ENCODE data around the gene NAA15. TPM values are rescaled to one million over a fixed set of nuclear protein-coding genes. Genes with fewer than 3 reads are reported as not detected.
"Not testable (repeated sequence)": the region's sequence is repeated elsewhere in the genome, so short reads cannot be mapped to it uniquely, and the experiment has no call there.

The NAA15 gene
- polyA plus RNA-seq, 3 donors, result 32.3 to 32.9 (median 32.5) TPM

DNA sequence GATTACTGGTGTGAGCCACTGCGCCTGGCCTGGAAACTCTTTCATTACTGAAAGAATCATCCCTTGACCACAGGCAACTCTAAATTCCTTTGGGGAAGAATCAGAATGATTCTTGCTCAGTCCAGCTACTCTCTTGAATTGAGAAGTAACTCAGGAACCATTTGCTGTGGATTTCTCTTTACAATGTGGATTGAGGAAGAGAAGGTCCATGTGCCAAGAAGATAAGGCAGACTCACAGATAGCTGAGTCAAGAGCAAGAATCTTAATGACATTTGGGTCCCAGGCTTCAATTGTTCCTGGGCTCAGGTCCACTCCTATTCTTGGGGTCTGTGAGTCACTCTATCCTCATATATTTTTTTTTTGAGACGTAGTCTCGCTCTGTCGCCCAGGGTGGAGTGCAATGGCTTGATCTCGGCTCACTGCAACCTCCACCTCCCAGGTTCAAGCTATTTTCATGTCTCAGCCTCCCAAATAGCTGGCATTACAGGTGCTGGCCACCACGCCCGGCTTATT is 15.1 kb upstream of the NAA15 start:
- DNase-seq, result no peak

DNA sequence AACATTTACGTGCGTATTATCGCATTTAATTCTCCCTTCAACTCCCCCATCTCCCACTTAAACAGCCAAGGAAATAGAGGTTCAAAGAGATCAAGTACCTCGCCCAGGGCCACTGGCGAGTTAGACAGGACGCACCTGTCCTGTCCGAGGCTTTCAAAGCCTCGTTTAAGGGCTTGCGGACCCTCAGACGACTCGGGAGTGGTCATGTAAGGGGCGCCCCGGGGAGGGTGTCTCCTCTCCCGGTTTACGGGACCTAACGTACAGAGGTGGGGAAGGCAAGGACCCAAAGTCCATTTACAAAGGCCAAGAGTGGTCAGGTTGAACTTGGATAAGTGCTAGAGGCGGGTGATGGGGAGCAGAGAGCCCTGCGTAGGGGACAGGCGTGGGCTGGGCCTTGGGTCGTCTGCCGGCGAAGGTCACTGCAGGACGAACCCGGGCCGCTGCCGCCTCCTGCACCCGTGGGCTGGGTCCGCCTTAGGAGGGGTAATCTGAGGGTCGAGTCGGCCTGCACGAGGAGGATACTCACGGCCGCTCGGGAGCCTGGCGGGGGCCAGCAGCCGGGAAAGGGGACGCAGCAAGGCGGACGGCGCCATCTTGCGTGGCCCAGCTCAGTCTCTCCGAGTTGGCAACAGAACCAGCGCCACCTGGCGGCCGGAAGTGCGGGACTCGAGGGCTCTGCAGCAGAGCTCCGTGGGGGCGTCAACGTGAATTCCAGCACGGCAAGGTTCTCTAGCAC is 5.9 kb upstream of the NAA15 start:
- DNase-seq, result peak; percentile 94

DNA sequence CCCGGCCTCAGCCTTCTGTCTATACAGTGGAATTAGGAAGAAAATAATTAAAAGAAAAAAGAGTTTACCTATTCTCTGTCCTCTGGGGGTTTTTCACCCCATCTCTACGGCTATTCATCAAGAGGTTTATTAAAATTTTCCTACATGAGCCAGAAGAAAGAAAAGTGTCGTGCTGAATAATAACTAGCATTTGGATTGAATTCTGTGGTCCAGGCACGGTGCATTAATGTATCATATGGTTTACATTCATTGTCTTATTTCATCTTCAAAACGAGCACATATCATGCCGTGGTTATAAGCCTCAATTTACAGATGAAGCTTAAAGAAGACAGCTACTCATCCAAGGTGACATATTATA is 5.4 kb upstream of the NAA15 start:
- DNase-seq, result no peak

DNA sequence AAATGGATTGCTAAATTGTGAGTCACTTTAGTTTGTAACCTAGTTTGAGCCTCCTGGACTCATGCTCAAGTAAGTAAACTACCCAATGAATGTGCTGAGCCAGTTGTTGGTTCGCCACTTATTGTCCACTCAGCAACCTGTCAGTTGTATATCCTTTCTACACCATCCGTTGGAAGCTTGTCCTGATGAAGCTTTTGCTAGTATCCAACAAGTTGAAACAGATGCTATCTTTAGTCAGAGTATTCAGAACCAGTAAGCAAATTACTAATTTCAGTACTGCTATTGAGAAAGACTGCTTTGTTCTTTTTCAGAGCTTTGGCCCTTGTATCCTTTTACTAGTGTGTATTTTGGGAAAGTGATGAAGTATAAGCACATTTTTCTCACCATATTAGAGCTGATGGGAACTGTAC is 4.3 kb upstream of the NAA15 start:
- DNase-seq, result no peak

DNA sequence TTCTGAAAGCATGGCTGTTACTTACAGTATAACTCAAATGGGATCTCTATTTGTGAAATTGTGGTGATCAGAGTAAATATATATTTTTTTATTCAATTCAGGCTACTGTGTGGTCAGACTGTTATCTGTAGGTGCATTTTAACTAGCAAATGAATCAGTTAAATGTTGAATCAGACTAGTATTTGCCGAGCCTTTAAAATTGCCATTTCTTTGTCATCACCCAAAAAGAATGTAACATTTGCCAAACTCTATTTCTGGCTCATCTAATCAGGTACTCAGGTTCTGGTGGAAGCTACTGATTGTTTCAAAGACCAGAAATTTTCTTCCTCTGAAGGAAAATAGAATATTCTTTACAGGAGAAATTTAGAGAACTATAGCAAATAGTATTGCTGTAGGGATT is 1.8 kb upstream of the NAA15 start:
- DNase-seq, result no peak

DNA sequence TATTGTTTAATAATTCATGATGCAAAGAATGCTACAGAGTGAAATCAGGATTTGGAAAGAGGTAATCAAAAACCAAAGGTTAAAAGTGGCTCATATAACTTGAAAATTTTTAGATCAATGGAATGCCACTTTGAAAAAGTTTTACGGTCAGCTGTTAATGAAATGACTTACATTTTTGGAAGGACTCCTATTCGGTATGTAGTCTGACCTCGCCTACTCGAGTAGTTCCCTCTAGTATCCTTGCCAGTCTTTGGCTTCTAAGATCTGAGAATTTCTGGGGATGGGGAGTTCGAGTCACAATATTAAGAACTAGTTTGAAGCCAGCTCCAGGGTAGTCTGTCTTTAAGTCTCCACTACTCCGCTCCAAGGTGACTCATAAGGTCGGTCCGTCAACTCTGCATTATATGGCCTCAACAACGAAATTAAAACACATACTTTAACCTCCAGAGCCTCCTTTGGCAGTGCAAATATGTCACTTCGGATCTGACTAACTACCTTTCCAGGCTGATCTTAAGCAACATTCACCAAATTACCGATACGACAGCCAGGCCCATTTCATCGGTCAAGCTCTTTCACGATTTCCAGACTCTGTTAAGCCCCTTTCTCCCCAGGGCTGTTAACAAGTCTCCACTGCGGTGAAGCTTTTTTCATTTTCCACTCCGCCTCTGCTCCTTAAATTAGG is 733 bp upstream of the NAA15 start:
- peak; percentile 19 for DNase-seq

DNA sequence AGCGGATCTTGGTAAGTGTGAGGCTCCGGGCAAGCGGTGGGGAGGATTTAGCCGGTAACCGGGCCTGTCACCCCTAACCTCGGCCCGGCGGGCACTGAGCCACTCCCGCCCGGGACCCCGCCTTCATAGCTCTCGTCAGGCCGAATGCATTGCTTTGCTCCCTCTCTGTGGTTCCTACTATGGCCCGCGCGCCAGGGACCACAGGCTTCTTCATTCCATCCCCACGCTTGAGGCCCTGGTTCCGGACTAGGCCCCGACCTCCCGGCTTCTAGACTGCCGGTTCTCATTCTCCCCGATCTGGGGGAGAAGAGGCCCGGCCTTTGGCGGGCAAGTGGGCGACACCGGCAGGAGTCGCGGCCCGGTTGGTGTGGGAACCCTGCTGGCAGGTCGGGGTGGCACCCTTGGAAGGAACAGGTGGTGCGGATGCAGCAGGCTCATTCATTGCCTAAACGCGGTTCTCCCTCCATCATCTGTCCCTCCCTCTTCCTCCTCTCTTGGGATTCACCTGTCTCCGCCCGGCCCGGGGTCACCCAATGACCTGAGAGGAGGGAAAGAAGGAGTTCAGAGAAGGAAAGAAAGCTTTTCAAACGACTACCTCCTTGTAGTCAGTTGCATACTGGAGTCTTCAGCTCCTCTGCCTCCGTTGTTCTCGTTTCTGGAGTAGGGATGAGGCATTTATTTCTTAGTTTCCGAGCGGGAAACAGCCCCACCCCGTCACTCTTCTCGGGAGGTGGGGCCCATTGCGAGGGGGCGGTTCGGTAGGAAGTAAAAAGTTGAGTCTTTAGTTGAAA is 711 bp downstream of the NAA15 start, which contains the start of gene NDUFC1:
Gene NDUFC1 (minus strand): TSS at position 657 of the 791 bp plus-strand sequence. CDS start 6,679 bp downstream, outside the sequence.
- peak; percentile 49 for DNase-seq

DNA sequence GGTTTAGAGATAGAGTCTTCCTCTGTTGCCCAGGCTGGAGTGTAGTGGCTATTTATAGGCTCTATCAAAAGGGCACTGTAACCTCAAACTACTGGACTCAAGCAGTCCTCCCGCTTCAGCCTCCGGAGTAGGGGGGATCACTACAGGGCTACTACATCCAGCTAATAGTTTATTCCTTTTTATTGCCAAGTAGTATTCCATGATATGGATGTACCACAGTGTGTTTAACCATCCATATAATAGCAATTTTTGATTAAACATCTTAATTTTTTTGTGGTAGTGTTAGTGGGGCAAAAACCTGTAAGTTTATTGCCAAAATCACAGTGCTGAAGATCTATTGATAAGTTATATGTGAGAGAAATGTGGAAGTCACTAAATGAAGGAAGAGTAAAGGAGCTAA is 3.6 kb downstream of the NAA15 start:
- DNase-seq, result no peak

DNA sequence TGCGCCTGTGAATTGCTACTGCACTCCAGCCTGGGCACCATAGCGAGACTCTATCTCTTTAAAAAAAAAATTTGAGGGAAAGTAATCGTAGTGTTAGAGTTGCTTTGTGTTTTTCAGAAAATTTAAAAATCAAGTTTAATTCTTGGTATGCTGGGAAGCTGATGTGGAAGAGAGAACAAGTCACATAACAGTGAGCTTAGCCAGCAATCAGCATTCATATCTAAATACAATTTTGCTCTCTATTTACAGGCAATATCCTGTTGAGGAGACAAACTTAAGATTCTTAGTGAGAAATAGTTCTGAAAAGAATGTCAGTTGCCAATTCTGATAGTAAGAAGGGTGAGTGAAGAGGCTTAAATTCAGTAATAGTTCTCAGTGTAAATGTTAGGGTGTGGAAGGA is 10.6 kb downstream of the NAA15 start:
- DNase-seq, result no peak

DNA sequence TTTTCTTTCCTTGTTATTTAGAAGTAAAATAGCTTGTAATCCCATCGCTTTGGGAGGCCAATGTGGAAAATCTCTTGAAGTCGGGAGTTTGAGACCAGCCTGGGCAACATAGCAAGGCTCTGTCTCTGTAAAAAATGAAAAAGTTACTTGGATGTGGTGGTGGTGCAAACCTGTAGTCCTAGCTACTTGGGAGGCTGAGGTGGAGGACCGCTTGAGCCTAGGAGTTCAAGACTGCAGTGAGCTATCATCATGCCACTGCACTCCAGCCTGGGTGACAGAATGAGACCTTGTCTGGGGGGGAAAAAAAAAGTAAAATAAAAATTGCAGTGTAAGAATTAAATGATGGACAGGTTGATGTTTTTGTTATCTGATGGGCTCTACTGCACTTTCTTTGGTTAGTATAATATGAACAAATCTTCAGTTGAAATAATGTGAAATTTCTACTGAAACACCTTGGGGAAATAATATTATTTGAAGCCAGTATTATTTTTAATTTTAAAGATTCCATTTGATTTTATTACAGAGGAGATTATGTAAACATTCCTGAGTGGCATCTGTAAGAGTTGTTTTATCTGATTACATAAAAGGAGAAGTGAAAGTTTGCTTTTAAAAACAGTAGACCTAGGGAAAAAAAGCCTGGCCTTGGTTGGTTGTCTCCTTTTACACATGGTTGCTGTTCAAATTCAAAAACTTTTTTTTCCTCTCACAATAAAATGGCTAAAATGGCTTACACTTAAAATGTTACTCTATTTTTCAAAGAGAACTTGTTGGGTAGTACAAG is 11.4 kb downstream of the NAA15 start:
- no peak for DNase-seq

DNA sequence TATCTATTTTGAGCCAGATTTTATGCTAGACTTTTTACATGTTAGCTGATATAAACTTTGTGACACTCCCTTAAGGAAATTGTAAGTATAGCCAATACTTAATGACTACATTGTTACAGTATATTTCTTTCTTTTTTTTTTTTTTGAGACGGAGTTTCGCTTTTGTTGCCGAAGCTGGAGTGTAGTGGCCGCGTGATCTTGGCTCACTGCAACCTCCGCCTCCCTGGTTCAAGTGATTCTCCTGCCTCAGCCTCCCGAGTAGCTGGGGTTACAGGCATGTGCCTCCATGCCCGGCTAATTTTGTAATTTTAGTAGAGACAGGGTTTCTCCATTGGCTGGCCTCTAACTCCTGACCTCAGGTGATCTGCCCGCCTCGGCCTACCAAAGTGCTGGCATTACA is 12.1 kb downstream of the NAA15 start:
- not testable (repeated sequence) for DNase-seq

DNA sequence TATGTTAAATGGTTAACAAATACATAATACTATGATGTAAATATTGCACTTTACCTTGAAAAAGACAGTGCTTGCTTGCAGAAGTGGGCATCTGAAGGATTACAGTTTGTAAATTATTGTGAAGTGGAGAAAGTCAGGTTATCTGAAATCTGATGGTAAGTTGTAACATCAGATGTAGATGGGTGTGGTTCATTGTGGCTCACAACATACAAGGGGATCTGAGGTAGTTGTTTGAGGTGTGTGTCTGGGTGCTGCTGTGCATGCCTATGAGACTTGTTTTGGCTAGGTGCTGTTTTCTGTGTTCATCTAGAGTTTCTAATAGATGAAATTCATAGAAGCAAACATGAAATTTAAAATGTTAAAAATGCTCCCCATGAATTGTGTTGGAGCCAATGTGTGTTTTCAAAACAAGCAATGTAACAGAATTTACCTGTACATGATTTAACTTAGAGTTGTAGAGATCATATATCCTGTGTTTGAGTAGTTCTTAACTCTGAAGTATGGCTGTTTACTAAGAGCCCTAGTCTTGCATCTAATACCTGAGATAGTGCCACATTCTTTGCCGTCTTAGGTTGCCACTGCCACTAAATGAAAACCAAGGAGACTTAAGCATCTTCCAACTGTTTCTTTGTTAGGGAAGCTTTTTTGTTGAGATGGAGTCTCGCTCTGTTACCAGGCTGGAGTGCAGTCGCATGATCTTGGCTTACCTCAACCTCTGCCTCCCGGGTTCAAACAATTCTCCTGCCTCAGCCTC is 12.9 kb downstream of the NAA15 start:
- no peak for DNase-seq

DNA sequence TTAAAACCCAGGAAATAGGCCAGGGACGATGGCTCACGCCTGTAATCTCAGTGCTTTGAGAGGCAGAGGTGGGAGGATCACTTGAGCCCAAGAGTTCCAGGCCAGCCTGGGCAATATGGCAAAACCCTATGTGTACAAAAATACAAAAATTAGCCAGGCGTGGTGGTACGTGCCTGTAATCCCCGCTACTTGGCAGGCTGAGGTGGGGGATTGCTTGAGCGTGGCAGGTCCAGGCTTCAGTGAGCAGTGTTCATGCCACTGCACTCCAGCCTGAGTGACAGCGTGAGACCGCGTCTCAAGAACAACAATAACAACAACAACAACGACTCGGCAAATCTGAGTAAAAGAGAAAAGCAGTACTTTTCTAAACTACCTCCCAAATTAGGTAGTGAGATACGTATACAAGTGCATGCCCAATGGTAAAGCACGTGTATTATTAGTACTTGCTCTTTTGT is 13.9 kb downstream of the NAA15 start:
- DNase-seq, result no peak

DNA sequence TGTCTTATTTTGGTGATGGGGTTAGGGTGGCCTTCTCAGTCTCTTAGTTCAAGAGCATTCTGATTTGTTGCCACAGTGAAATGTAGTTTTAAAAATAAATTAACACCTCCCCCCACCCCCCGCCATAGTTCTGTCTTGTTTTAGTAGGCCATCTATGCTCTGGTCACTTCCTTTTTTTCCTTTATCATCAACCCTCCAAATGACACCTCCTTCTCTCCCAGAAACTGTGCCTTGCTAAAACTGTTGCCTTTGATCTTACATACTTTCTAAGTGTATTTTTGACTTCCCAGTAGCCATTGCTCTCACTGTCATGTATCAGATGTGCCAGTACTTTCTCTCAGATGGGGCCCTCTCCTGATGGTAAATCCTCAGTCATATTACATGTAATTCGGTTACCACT is 15.4 kb downstream of the NAA15 start:
- DNase-seq, result no peak

DNA sequence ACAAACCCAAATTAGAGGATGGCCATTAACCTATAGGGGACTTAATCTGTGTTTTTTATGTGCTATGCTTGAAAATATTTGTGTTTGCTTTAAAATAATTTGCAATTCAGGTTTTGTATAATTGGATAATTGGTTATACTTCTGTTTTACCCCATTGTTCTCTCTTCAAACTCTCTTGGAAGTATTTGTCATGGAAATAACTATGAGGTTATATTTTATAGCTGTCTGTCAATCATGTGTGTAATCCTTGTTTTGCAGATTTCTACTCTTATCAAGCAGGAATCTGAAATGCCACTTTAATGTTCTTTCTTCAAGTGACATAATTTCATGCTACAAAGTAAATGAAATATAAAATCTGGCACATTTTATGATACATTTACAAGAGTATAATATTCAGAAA is 16.3 kb downstream of the NAA15 start:
- DNase-seq, result no peak

DNA sequence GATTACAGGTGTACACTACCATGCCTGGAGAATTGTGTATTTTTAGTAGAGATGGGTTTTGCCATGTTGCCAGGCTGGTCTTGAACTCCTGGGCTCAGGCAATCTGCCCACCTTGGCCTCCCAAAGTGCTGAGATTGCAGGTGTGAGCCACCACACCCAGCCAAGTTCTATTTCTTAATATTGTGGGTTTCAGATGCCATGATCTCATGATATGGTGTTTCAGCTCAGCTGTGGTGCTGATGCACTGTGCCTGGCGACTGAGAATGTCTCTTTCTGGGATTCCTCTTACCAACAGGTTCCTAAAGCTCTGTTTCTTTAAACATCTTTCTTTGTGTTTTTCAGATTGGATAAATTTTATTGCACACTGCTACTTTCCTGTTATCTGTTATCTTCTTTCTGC is 18.3 kb downstream of the NAA15 start:
- DNase-seq, result no peak

DNA sequence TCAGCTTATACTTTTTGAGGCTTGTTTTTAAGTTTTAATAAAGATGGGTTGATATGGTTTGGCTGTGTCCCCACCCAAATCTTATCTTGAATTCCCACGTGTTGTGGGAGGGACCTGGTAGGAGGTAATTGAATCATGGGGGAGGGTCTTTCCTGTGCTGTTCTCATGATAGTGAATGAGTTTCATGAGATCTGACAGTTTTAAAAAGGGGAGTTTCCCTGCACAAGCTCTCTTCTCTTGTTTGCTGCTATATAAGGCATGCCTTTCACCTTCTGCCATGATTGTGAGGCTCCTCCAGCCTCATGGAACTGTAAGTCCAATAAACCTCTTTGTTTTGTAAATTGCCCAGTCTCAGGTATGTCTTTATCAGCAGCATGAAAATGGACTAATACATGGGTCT is 20.8 kb downstream of the NAA15 start:
- DNase-seq, result not testable (repeated sequence)

DNA sequence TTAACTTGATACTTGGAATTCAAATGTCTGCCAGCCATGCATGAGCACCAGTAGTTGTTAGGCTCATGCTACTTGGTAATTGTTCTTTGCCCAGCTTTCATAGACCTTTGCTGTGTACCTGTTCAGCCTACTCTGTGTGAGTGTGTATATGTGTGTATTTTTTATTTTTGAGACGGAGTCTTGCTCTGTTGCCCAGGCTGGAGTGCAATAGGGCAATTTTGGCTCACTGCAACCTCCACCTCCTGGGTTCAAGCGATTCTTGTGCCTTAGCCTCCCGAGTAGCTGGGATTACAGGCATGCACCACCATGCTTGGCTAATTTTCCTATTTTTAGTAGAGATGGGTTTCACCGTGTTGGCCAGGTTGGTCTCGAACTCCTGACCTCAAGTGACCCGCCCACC is 21.2 kb downstream of the NAA15 start:
- not testable (repeated sequence) for DNase-seq

DNA sequence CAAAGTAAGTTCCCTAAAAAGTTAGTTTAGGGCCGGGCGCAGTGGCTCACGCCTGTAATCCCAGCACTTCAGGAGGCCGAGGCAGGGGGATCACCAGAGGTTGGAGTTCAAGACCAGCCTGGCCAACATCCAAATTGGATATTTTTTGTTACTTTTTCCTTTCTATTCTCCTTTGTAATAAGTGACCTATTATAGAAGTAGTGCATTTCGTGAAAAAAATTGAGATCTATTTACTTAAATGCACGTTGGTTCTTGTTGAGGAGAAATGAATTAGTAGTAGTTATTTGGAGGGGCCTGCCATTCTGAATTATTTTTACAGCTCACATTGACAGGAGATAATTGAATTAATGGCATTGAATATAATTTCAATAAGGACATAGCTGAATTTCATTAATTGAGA is 23.3 kb downstream of the NAA15 start:
- DNase-seq, result no peak

DNA sequence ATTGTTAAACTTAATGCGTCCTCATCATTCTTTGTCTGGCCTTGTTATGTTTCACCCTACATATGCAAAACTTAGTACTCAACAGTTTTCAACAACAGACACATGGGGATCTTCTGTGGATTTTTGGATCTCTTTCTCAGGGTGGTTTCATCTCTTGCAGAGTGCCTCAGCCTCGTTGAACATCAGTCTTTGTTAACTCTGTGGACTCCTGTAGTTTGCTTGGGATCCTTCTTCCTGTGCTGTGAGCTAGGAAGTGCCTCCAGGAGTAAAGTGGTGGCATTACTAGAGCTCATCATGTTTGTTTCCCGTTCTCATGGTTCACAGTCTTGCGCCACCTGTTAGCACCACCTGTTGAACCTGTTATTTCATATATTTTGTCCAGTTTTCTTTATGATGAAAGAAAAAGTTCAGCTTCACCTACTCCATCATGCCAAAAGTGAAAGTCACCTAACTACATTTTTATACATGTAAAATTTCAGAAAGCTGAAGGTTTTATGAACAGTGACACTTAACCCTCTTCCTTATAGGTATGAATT is 28.4 kb downstream of the NAA15 start:
- DNase-seq, result no peak

DNA sequence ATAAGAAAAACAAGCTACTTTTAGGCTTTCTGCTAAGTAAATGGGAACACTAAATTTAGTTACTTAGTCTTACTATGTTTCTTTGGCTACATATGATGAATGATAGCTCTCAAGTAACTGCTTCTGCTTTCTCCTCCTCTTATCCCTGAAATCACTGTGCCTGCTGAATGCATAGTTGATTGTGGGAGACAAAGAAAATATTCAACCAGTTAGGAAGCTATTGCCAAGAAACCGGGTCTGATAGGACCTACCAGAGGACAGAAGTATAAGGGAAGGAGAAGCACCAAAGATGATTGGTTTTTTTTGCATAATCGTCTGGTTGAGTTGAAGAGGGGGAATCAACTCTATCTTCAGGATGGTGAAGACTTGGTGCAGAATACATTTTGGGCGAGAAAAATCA is 29.0 kb downstream of the NAA15 start:
- no peak for DNase-seq
